Right kidney (tissue), 1 donor: ENCODE measurements around the gene ZNF142.

Experiments used
- DNase-seq: peaks from one replicate; pipeline ENCODE4 v3.0.0-alpha.2; 2016

ZNF142 gene

GRCh38 chr2:218655751-218656150, 3.7 kb downstream of the ZNF142 start:
- no peak for DNase-seq

- DNase-seq: no peak
Observed at GRCh38 chr2:218648787-218649100, 10.7 kb downstream of the ZNF142 start.

GRCh38 chr2:218648088-218648786, 11.2 kb downstream of the ZNF142 start:
- DNase-seq: no peak

GRCh38 chr2:218645126-218645525, 14.3 kb downstream of the ZNF142 start:
- no peak for DNase-seq

- DNase-seq: no peak
Observed at GRCh38 chr2:218644721-218645120, 14.7 kb downstream of the ZNF142 start.

GRCh38 chr2:218643751-218644310, 15.6 kb downstream of the ZNF142 start:
- DNase-seq: no peak

- DNase-seq: no peak
Observed at GRCh38 chr2:218642786-218643185, 16.6 kb downstream of the ZNF142 start.

GRCh38 chr2:218642121-218642656, 17.2 kb downstream of the ZNF142 start:
- DNase-seq: no peak

GRCh38 chr2:218638372-218638771, 21.1 kb downstream of the ZNF142 start:
- DNase-seq: no peak

- no peak for DNase-seq
Observed at GRCh38 chr2:218635719-218636118, 23.7 kb downstream of the ZNF142 start.

- DNase-seq: no peak
Observed at GRCh38 chr2:218631837-218632236, 27.6 kb downstream of the ZNF142 start.

- DNase-seq: no peak
Observed at GRCh38 chr2:218627939-218628338, 31.5 kb downstream of the ZNF142 start.

GRCh38 chr2:218626369-218626768, 33.1 kb downstream of the ZNF142 start:
- no peak for DNase-seq

GRCh38 chr2:218623366-218623705, 36.1 kb downstream of the ZNF142 start:
- no peak for DNase-seq

GRCh38 chr2:218622606-218623365, 36.6 kb downstream of the ZNF142 start:
- DNase-seq: no peak

- DNase-seq: no peak
Observed at GRCh38 chr2:218621007-218621406, 38.4 kb downstream of the ZNF142 start.

GRCh38 chr2:218618102-218618860, 41.1 kb downstream of the ZNF142 start:
- no peak for DNase-seq

GRCh38 chr2:218615868-218616315, 43.5 kb downstream of the ZNF142 start:
- DNase-seq: no peak

GRCh38 chr2:218607436-218608115, 51.8 kb downstream of the ZNF142 start, which contains the start of gene PLCD4:
PLCD4 (plus strand) TSS chr2:218607899; CDS start chr2:218615740, 7,841 bp downstream.
- DNase-seq: peak; percentile 39

GRCh38 chr2:218605432-218605831, 54.0 kb downstream of the ZNF142 start:
- no peak for DNase-seq
